ENCODE measurements around the gene AK8.

DNA sequence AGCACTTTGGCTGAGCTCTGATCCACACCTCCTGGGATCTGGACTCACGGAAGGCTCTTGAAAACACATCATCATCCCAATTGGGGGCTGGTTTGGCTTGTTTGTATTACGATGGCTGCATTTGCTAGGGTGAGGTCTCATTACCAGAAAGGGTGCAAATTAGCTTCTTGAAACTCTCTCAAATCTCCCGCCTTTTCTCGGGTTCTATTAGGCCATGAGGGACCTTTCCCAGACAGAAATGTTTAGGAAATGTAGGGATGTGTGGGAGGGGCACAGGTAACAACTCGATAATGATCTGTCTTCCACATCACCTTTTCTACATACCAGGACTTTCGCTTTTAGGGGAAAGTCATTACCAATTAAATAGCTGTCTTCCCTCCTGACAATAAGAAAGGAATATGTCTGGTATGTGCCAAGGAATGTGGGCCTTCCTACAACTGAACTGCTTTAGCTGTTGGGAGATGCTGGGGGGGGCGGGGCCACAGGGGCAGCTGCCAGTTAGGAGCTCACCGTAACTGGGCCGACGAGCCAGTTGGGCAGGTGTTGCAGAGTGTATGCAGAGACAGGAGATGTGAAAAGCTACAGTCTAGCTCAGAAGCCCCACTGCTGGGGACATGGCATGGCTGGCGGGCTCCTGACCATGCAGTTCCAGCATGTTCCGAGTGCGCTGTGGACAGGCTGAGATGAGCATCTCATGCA, 71.2 kb downstream of the AK8 start:
- no peak for TF ChIP-seq CTCF (IDR thresholded peaks at IDR 0.05)
- TF ChIP-seq EP300 (IDR thresholded peaks at IDR 0.05) = no peak
- no peak for TF ChIP-seq POLR2A (IDR thresholded peaks at IDR 0.05)

All from ovary (tissue), 3 donors.